PC-9 (cell line): ENCODE results near the gene CCDC68. TPM values are rescaled to one million over a fixed set of nuclear protein-coding genes. Genes with fewer than 3 reads are reported as not detected.

Experiments used
- BruUV-seq: library from RNA; stranded (reverse); fragments of 400-500 nt; replicated peaks from 2 replicates; lab custom pipeline; 2021; lab: Mats Ljungman, UMichigan
- CTCF ChIA-PET: fragments of 300-600 bp; sonication (Branson Sonifier 250); formaldehyde crosslinking; loops from one replicate; lab custom pipeline; 2022; ENCODE audit warnings: antibody characterized with exemption; lab: Charles Lee
- POLR2A ChIA-PET: fragments of 300-600 bp; sonication (Branson Sonifier 250); formaldehyde crosslinking; loops from one replicate; lab custom pipeline; 2022; ENCODE audit warnings: antibody characterized with exemption; ENCODE audit not compliant: unreplicated experiment; lab: Charles Lee
- DNase-seq, 2 experiments: peaks; one replicate each; pipeline versions ENCODE4 v3.0.0 to v3.0.0-alpha.2; 2015 to 2022; ENCODE audit warnings: mixed read lengths in 1 of 2
- H2AFZ ChIP-seq: fragments of 200-600 bp; sonication (generic); 2 replicates; pipeline ENCODE4 v1.8.1; 2017; ENCODE audit warnings: antibody characterized with exemption
- H3F3A ChIP-seq: fragments of 200-600 bp; sonication (generic); 2 replicates; pipeline ENCODE4 v1.8.1; 2017; ENCODE audit warnings: antibody characterized with exemption, mild to moderate bottlenecking, low read depth; ENCODE audit not compliant: insufficient read depth
- H3K27ac ChIP-seq: fragments of 200-600 bp; sonication (generic); 2 replicates; pipeline ENCODE4 v1.6.1; 2016; ENCODE audit warnings: mixed run types
- H3K27me3 ChIP-seq: fragments of 200-600 bp; sonication (generic); 2 replicates; pipeline ENCODE4 v1.6.1; 2016; ENCODE audit warnings: low read depth, mixed run types; ENCODE audit not compliant: insufficient read depth
- H3K36me3 ChIP-seq: fragments of 200-600 bp; sonication (generic); 2 replicates; pipeline ENCODE4 v1.6.1; 2016; ENCODE audit warnings: low read depth, mixed run types
- H3K4me1 ChIP-seq: fragments of 200-600 bp; sonication (generic); replicated peaks from 2 replicates; pipeline ENCODE4 v1.6.1; 2016; ENCODE audit warnings: mixed run types; ENCODE audit not compliant: insufficient read depth
- H3K4me2 ChIP-seq: fragments of 200-600 bp; sonication (generic); 2 replicates; pipeline ENCODE4 v1.6.1; 2017; ENCODE audit warnings: mixed run types
- H3K4me3 ChIP-seq: fragments of 200-600 bp; sonication (generic); 2 replicates; pipeline ENCODE4 v1.6.1; 2016; ENCODE audit warnings: mixed run types
- H3K79me2 ChIP-seq: fragments of 200-600 bp; sonication (generic); 2 replicates; pipeline ENCODE4 v1.6.1; 2017; ENCODE audit warnings: low read depth, mixed run types
- H3K9me2 ChIP-seq: fragments of 200-600 bp; sonication (generic); 2 replicates; pipeline ENCODE4 v1.8.1; 2017; ENCODE audit warnings: mild to moderate bottlenecking; ENCODE audit not compliant: insufficient read depth
- H3K9me3 ChIP-seq: fragments of 200-600 bp; sonication (generic); 2 replicates; pipeline ENCODE4 v1.8.1; 2016; ENCODE audit warnings: low read depth; ENCODE audit not compliant: insufficient read depth
- H4K20me1 ChIP-seq: fragments of 200-600 bp; sonication (generic); 2 replicates; pipeline ENCODE4 v1.8.1; 2017; ENCODE audit not compliant: insufficient read depth
- CTCF ChIP-seq: fragments of 200-600 bp; sonication (generic); conservative IDR thresholded peaks from 2 replicates; pipeline ENCODE4 v1.6.1; 2017; ENCODE audit warnings: mixed run types, antibody characterized with exemption, mild to moderate bottlenecking, moderate library complexity
- EZH2 ChIP-seq: fragments of 200-600 bp; sonication (generic); IDR thresholded peaks from 2 replicates; pipeline ENCODE4 v1.8.0; 2017; ENCODE audit warnings: antibody characterized with exemption, low read depth
- intact Hi-C: fragments of 100-400 bp; cut with micrococcal nuclease; formaldehyde crosslinking; loops from one replicate; pipeline ENCODE4 v1.10.0; 2022; ENCODE audit not compliant: unreplicated experiment
- total RNA-seq: library from RNA; stranded (reverse); gene quantifications from 2 replicates; pipeline ENCODE4 v1.2.3, GENCODE V29; 2021

The CCDC68 gene
- total RNA-seq, 1 experiment from 2014 or later, result 2.9 TPM

- Histone ChIP-seq H3K27ac (no peak overlapping the region), H4K20me1 (no peaks in the 10 kb centered on the region), H3K4me3 (no peak overlapping the region), H3K9me2 (no peaks in the 10 kb centered on the region), H3K36me3 (peaks cover 14% of the 10 kb centered on the region; the same call in 1 of the 2 replicates), H3F3A (peaks cover 19% of the 10 kb centered on the region), H3K79me2 (no peaks in the 10 kb centered on the region), H3K27me3 (no peaks in the 10 kb centered on the region), H2AFZ (no peak overlapping the region), H3K4me2 (no peak overlapping the region), H3K4me1 (peaks cover 26% of the 10 kb centered on the region), H3K9me3 (no peaks in the 10 kb centered on the region)
- BruUV-seq, result no TSS peak
- intact Hi-C loops, result loop anchor here (10.0 kb wide), 1 partner anchor 268 kb away; no protein-coding TSS in a partner anchor
- TF ChIP-seq EZH2, result no peak
- no peak for TF ChIP-seq CTCF
- POLR2A ChIA-PET, result no interaction called here
- no peak for DNase-seq
- CTCF ChIA-PET, result interaction anchor here (0.6 kb wide), 1 partner anchor 20 kb away, joined by 5 read pairs; no protein-coding TSS in a partner anchor
Measured at GRCh38 chr18:54942569-54942968, 16.7 kb downstream of the CCDC68 start.

GRCh38 chr18:54942144-54942543, 17.1 kb downstream of the CCDC68 start:
- H3K27ac ChIP-seq, result no peak overlapping the region
- no peak for DNase-seq
- no peak overlapping the region for H3K4me3 ChIP-seq
- peaks cover 21% of the 10 kb centered on the region for H3K4me1 ChIP-seq
- H2AFZ ChIP-seq, result no peak overlapping the region
- POLR2A ChIA-PET, result no interaction called here
- no peak overlapping the region for H3K4me2 ChIP-seq
- H3K9me2 ChIP-seq, result no peaks in the 10 kb centered on the region
- no peaks in the 10 kb centered on the region for H3K9me3 ChIP-seq
- H4K20me1 ChIP-seq, result no peaks in the 10 kb centered on the region
- peaks cover 17% of the 10 kb centered on the region for H3F3A ChIP-seq
- TF ChIP-seq EZH2 (no peak), CTCF (no peak)
- peaks cover 14% of the 10 kb centered on the region; the same call in 1 of the 2 replicates for H3K36me3 ChIP-seq
- no TSS peak for BruUV-seq
- CTCF ChIA-PET, result no interaction called here
- H3K79me2 ChIP-seq, result no peaks in the 10 kb centered on the region
- intact Hi-C loops, result loop anchor here (10.0 kb wide), 1 partner anchor 267 kb away; no protein-coding TSS in a partner anchor
- no peaks in the 10 kb centered on the region for H3K27me3 ChIP-seq

GRCh38 chr18:54939361-54939917, 19.8 kb downstream of the CCDC68 start:
- Histone ChIP-seq H3K27ac (no peak overlapping the region), H3K27me3 (no peaks in the 10 kb centered on the region), H3K9me2 (no peaks in the 10 kb centered on the region), H3K4me2 (no peak overlapping the region), H3K79me2 (no peaks in the 10 kb centered on the region), H3F3A (no peaks in the 10 kb centered on the region), H3K4me3 (no peak overlapping the region), H2AFZ (no peak overlapping the region), H3K4me1 (no peaks in the 10 kb centered on the region), H3K36me3 (peaks cover 11% of the 10 kb centered on the region; the same call in 1 of the 2 replicates), H3K9me3 (no peaks in the 10 kb centered on the region), H4K20me1 (no peaks in the 10 kb centered on the region)
- intact Hi-C loops, result no loop called here
- TF ChIP-seq EZH2 (no peak), CTCF (no peak)
- POLR2A ChIA-PET, result no interaction called here
- BruUV-seq, result no TSS peak
- no peak for DNase-seq
- CTCF ChIA-PET, result no interaction called here
